ENCODE results near the gene DCDC2B. TPM values are rescaled to one million over a fixed set of nuclear protein-coding genes. Genes with fewer than 3 reads are reported as not detected.
"Not testable (repeated sequence)": the region's sequence is repeated elsewhere in the genome, so short reads cannot be mapped to it uniquely, and the experiment has no call there.

DCDC2B gene
- total RNA-seq, 4 donors from 2014 or later: not detected

DNA sequence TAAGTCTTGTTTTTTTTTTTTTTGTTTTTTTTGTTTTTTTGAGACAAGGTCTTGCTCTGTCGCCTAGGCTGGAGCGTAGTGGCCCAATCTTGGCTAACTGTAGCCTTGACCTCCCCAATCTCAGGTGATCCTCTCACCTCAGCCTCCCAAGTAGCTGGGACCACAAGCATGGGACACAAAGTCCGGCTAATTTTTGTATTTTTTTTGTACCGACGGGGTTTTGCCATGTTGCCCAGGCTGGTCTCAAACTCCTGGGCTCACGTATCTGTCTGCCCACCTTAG lies 48.3 kb downstream of the DCDC2B start:
- ATAC-seq (ENCODE audit: low FRiP score) (no peak), DNase-seq (ENCODE audit: low spot score) (no peak)
- TF ChIP-seq, protein P1, sequence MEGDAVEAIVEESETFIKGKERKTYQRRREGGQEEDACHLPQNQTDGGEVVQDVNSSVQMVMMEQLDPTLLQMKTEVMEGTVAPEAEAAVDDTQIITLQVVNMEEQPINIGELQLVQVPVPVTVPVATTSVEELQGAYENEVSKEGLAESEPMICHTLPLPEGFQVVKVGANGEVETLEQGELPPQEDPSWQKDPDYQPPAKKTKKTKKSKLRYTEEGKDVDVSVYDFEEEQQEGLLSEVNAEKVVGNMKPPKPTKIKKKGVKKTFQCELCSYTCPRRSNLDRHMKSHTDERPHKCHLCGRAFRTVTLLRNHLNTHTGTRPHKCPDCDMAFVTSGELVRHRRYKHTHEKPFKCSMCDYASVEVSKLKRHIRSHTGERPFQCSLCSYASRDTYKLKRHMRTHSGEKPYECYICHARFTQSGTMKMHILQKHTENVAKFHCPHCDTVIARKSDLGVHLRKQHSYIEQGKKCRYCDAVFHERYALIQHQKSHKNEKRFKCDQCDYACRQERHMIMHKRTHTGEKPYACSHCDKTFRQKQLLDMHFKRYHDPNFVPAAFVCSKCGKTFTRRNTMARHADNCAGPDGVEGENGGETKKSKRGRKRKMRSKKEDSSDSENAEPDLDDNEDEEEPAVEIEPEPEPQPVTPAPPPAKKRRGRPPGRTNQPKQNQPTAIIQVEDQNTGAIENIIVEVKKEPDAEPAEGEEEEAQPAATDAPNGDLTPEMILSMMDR (IDR thresholded peaks at IDR 0.05): no peak

DNA sequence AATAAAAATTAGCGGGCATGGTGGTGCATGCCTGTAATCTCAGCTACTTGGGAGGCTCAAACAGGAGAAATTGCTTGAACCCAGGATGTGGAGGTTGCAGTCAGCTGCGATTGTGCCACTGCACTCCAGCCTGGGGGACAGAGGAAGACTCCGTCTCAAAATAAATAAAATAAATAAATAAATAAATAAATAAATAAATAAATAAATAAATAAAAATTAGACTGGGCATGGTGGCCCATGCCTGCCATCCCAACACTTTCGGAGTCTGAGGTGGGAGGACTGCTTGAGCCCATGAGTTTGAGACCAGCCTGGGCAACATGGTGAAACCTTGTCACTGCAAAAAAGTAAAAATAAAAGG lies 54.3 kb downstream of the DCDC2B start:
- not testable (repeated sequence) for DNase-seq (ENCODE audit: low spot score); ATAC-seq (ENCODE audit: low FRiP score)

DNA sequence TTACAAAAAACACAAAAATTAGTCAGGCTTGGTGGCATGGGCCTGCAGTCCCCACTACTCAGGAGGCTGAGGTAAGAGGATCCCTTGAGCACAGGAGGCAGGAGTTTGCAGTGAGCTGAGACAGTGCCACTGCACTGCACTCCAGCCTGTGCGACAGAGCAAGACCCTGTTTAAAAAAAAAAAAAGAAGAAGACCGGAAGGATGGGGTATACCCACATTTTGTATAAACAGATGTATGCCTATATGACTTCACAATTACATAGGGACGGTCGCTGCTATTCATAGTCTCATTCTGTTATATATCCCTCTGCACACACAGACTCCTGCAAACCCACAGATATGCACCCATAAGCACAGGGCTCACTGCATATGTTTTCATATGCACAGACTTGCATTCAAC lies 54.9 kb downstream of the DCDC2B start:
- DNase-seq (ENCODE audit: low spot score) (no peak), ATAC-seq (ENCODE audit: low FRiP score) (no peak)
- TF ChIP-seq, protein P1 (IDR thresholded peaks at IDR 0.05): no peak

Other genes starting within 250 kb of the DCDC2B start
- gene KHDRBS1, start 195.2 kb upstream of the DCDC2B start, total RNA-seq: 10 to 100 TPM; 49.6 to 63.5 (median 57.2) TPM
- gene TMEM39B, start 136.2 kb upstream of the DCDC2B start, total RNA-seq: 1 to 10 TPM; 2.5 to 5.6 (median 3.6) TPM
- 10 to 100 TPM; 35.3 to 51.2 (median 39.1) TPM for gene KPNA6, start 101.0 kb upstream of the DCDC2B start, total RNA-seq
- gene TXLNA, start 29.4 kb upstream of the DCDC2B start, total RNA-seq: 10 to 100 TPM; 41.9 to 80.8 (median 49.0) TPM
- 1 to 10 TPM; 2.6 to 5.5 (median 3.1) TPM for gene CCDC28B, start 8.5 kb upstream of the DCDC2B start, total RNA-seq
- gene IQCC, start 3.4 kb upstream of the DCDC2B start, total RNA-seq: 1 to 10 TPM in 3 of 4 donors, under 1 TPM in 1; 0.60 to 1.9 (median 1.2) TPM
- gene TMEM234, start 13.3 kb downstream of the DCDC2B start, total RNA-seq: 10 to 100 TPM in 3 of 4 donors, 1 to 10 TPM in 1; 8.8 to 15.4 (median 11.3) TPM
- gene EIF3I, start 13.3 kb downstream of the DCDC2B start, total RNA-seq: 100 to 1,000 TPM; 159 to 210 (median 191) TPM
- 10 to 100 TPM in 1 of 4 donors, 1 to 10 TPM in 3; 1.8 to 14.8 (median 3.8) TPM for gene FAM167B, start 38.1 kb downstream of the DCDC2B start, total RNA-seq
- gene LCK, start 42.2 kb downstream of the DCDC2B start, total RNA-seq: 1 to 10 TPM; 1.1 to 6.8 (median 4.8) TPM
- 10 to 100 TPM; 32.3 to 52.6 (median 39.5) TPM for gene HDAC1, start 83.0 kb downstream of the DCDC2B start, total RNA-seq
- 10 to 100 TPM; 29.5 to 61.0 (median 42.7) TPM for gene MARCKSL1, start 127.1 kb downstream of the DCDC2B start, total RNA-seq
- 10 to 100 TPM in 1 of 4 donors, 1 to 10 TPM in 3; 2.5 to 13.4 (median 5.4) TPM for gene FAM229A, start 153.4 kb downstream of the DCDC2B start, total RNA-seq
- gene TSSK3, start 153.4 kb downstream of the DCDC2B start, total RNA-seq: under 1 TPM in 1 of 4 donors, not detected in 3; 0.48 TPM
- 10 to 100 TPM; 51.9 to 73.1 (median 69.5) TPM for gene BSDC1, start 185.4 kb downstream of the DCDC2B start, total RNA-seq

All from omental fat pad (tissue), 4 donors.